HG03064 (cell line): Measurements from ENCODE around the gene NDUFA9.

Experiments
- ATAC-seq: cut with Tn5 transposase; IDR thresholded peaks from one replicate; pipeline ENCODE4 v1.9.1; 2021; ENCODE audit warnings: low read depth; ENCODE audit not compliant: unreplicated experiment

Gene NDUFA9

DNA sequence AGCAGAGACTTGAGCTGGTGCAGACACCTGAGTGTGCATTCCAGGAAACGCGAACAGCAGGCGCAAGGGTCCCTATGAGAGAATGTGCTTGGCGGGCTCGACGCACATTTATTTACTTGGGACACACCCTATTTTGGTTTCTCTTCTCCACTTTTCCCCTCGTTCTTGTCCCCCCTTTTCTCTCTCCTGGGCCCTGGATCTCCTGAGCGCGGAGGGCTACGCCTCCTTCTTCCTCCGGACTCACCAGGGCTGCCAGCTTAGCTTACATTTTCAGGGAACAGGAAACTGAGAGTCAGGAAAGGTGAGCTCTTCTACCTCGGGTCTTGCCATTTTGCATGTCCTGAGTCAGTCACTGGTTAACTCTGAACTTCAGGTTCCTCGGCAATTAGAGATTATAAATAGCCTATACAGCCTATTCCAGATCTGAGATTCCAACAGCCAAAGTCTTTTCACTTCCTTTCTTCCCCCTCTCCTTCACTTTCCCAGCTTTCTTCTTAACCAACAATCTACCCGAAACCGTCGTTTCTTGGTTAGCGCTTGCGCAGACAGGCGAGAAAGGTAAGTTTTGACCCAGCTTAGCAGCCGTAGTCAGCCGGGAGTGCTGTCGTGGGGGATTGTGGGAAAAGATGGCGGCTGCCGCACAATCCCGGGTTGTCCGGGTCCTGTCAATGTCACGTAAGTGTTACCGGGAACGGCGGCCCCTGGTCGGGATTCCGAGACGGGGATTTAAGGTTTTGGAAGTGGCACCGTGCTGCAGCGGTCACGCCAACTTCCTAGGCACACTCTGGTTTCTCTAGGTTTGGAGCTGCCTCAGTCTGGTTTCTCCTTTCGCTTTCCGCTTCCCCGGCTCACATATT is at the start of gene NDUFA9, which contains the start of gene AKAP3:
Gene NDUFA9, plus strand, starts transcription at position 614 of the 857 bp plus-strand sequence. Its CDS starts 13 bp downstream, at position 627.
Gene AKAP3, minus strand, starts transcription at position 551 of the 857 bp plus-strand sequence. CDS start 10,855 bp downstream, outside the sequence.
- ATAC-seq: no peak

DNA sequence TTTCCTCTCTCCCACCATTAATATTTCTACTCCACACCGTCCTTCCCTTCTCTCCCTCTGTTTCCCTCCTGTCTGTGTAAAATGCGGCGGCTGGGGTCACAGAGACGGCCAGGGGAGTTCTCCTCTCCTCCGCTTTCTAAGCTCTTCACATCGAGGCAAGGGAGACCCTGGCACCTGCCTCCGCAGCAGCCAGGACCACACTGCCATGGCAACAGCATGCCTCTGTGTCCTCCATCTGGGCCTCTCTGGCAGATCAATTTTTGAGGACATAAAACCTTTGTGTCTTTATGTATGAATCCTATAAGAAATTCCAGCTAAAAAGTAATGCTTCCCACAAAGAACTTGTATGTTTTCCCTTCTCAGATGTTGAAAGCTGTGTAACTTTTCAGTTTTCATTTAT is 45.5 kb upstream of the NDUFA9 start:
- ATAC-seq: no peak

DNA sequence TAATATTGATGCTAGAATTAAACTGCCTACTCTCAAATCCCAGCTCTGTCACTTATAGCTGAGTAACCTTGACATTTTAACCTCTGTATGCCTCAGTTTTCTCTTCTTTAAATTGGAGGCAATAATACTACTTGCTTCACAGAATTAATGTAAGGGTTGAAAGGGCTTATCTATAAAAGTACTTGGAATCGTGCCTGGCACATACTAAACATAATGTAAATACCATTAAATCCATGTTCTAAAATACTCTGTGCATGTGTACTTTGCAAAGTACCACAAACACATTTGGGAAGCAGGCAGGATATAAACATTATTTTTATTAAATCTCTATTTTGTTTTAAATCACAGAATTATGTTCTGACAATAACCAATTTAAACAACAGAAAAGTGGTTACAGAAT is 45.0 kb upstream of the NDUFA9 start:
- no peak for ATAC-seq

GRCh38 chr12:4604684-4605193 is 44.2 kb upstream of the NDUFA9 start:
- ATAC-seq: peak; percentile 93

DNA sequence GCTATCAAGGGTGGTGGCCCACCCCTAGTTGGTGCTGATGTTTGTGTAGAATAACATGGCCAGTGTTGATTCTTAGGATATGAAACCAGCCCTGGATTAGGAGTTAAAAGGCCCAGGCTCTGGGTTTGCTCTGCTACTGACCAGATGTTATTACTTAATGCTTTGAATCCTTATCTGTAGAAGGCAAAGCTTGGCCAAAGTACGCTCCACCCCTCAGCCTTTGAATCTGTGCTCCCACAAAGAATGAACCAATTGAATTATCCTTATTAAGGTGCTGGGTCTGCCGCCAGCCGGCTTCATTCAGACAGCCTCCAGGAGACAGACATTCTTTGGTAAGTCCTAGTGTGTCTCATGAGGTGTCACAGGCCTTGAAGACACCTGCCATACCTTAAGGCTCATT is 41.9 kb upstream of the NDUFA9 start:
- ATAC-seq: no peak

DNA sequence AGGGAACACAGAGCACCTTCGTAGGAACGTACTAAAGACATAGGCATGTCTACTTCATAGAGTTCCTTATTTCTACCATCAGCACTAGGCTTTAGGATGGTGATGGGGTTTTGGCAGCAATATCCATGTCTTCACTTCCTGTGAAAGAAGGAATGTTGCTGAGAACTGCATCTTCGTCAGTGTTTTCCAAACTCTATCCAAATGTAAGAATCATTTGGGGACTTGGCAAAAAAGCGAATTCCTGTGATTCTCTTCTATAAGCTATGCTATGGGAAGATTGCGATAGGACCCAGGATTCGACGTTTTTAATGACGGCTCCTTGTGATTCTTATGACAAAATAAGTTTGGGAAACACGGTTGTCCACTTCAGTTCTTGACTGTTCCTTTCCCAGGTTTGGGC is 39.8 kb upstream of the NDUFA9 start:
- no peak for ATAC-seq

- no peak for ATAC-seq
Measured at GRCh38 chr12:4610481-4610880, 38.4 kb upstream of the NDUFA9 start.

- ATAC-seq: no peak
Measured at GRCh38 chr12:4615667-4616066, 33.2 kb upstream of the NDUFA9 start.

DNA sequence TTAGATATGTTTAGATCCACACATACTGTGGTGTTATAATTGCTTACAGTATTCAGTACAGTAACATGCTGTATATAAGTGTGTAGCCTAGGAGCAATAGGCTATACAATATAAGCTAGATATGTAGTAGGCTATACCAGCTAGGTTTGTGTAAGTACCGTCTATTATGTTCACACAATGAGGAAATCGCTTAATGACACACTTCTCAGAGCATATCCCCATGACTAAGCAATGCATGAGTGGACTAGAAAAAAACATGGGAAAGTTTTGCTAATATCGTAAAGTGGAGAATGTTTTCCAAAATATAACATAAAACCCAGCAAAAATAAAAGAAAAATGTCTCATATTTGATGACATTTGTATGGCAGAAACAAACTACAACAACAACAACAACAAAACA is 27.4 kb upstream of the NDUFA9 start:
- ATAC-seq: no peak

DNA sequence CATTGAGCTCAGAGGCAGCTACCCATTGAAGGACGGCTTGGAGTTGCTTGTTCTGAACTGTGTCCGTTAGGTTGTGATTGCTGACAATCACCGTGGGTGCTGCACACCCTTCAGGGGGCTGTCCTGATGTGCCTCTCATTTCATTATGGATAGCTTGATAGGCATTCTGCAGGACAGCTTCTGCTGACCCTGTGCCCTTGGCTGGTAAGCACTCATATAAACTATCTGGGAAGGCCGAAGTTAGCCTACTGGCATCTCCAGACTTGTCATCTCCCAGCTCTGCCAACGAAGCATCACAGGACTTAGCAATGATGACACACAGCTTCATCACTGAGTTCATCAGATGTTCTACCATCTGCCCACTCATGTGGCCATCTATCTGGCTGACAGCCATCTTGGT is 22.4 kb upstream of the NDUFA9 start:
- ATAC-seq: no peak

DNA sequence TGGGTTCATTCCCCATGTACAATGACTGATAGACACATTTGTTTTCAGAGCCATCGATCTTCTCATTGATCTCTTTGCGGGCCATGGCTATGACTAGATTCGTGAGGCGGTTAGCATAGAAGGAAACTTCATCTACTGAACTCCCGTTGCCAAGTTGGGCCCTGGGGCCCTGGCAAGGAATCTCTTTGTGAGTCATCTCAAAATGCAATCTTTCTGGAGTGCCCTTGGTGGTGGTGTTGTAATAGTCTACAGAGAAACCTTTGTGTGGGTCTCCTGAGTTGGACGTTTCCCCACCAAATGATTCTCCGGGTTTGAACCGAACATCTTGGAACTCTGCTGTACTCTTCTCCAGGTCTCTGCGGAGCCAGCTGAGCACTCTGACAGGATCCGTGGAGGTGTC is 20.5 kb upstream of the NDUFA9 start:
- ATAC-seq: no peak

GRCh38 chr12:4630262-4630661 is 18.7 kb upstream of the NDUFA9 start:
- ATAC-seq: no peak

DNA sequence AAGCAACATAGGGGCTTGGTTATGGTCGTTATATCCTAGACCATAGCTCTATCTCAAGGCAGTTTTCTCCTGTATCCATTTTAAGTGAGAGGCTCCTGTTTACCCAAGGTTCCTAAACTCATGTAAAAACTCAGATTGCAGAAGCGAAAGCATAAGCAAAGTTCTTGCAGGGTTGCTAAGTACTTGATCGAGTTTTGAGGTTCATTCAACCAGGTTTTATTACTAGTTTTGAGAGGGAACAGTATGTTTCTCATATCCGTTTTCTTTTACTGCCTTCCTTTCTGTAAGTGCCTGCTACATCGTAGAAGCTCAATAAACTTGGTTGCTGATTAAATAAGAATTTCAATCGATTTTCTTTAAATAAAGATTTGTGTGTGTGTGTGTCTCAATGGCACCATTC is 5.2 kb upstream of the NDUFA9 start:
- ATAC-seq: no peak

DNA sequence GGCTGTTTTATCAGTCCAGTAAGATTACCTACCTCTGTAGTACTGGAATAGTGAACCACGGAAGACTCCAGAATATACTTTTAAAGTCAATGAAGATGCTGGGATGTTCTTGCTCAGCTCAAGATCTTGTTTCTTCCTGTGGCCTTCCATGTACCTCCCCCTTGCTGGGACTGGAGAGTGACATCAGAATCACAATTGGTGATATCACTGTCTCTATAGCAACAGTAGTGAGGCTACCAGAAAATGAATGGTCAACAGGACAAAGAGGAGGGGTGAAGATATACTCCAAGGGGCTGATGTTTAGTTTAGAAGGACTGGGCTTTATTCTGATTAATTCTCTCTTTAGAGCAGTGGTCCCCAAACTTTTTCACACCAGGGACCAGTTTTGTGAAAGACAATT is 3.9 kb upstream of the NDUFA9 start:
- no peak for ATAC-seq

DNA sequence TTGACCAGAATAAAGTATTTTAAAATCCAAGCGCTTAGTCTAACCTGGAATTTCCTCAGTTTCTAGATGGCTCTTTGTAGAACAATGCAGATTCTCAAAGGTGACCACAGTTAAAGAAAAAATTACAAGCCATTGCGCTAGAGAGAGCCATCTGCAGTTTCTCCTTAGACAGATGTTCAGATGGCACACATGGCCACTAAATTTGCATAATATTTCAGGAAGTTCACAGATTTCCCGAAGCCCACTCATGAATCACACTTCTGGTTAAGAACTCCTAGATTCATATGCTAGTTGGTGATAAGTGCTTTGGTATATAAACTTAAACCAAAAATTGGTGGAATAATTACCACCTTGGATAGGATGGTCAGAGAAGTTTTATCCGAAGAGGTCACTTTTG is 812 bp upstream of the NDUFA9 start:
- ATAC-seq: no peak

DNA sequence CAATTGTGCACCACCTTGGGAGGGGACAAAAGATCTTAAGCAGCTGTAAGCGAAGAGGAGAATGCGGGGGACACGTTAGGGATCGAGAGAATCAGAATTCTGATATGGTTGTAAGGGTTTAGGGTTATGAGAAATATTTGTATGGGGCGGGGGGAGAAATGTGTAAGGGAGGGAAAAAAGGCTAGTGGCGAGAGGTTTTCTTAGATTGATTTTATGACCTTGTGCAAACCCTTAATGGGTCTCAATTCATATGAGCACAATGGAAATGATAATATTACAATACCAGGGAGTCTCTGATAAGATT is 396 bp downstream of the NDUFA9 start:
- no peak for ATAC-seq

DNA sequence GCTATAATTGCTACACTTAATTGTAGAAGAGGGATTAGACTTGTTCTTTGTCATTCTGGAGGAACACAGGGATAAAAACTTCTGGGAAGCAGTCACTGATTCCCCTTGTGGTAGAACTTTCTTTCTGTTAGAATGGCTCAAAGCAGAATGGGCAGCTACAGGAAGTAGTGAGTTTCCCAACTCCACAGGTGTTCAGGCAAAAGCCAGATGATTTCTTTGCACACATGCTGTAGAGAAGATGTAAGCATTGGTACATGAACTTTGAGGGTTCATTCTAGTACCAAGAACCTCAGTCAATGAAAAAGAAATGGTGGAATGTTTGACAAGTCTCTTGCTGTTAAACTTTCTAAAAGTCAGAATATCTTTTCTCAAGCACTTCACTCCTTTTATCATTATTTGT is 4.3 kb downstream of the NDUFA9 start:
- ATAC-seq: no peak

GRCh38 chr12:4653691-4654090 is 4.8 kb downstream of the NDUFA9 start:
- no peak for ATAC-seq

DNA sequence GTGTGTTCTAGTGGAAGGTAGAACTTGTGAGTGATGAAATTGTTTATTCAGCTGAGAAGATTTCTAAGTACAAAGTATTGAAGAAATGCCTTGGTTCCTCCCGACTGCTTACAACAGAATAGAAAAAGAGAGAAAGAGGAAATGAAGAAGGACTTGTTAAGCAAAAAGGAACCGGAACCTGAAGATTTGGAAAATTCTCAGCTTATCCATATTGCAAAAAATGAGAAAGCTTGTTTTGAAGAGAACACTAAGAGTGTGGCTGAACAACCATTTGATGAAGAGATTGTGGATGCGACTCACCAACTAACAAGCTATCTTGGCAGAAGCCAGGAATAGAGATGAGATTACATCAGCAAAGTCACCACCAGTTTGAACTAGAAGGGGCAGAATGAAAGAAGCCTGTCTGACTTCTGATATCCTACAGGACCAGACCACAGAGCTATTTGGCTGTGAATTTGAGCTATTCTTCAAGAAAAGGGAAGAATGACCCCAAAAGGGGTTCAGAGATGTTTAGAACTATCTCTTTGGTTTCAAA is 15.1 kb downstream of the NDUFA9 start:
- ATAC-seq: no peak

- ATAC-seq: no peak
Measured at GRCh38 chr12:4665236-4665635, 16.3 kb downstream of the NDUFA9 start.

DNA sequence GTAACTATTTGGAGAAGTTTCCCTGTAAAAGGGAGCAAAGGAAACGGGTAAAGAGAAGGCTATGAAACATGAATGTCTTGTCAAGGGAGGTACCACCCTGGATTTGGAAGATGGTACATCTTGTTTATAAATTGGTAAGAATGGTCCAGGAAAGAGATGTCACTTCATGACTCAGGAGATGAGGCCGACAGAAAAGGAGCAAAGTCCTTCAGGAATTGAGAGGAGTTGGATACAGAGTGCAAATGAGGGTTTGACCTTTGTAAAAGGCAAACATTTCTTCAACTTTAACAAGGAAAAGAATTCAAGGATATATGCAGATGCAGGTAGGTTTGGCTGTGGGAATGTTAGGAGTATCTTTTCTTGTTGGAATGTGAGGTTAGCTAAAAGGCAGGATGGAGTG is 30.8 kb downstream of the NDUFA9 start:
- ATAC-seq: no peak

DNA sequence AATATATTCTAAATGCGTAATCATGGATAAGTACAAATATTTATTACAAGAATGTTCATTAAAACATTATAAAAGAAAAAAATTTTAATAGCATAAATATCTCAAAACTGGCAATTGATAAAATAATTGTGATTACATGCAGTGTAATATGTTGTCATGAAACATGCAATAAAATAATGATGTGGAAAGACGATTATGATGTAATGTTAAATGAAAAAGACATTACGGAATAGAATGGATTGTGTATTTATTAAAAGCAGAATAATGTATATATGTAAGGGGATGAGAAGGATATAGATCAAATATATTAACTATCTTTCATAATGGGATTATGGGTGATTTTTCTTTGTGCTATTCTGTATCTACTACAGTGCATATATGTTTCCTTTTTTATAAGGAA is 32.8 kb downstream of the NDUFA9 start:
- no peak for ATAC-seq
